ENCODE data around the gene USP6NL. TPM values are rescaled to one million over a fixed set of nuclear protein-coding genes. Genes with fewer than 3 reads are reported as not detected.

The USP6NL gene
- polyA plus RNA-seq, 1 donor (not counting 4 experiments of a cell fraction or from before 2014, with no cell fraction given), result 8.7 TPM

- Histone ChIP-seq H3K4me3 (ENCODE audit: control insufficient read depth in 2 of 3, extremely low read depth in 1 of 3, insufficient read depth in 2 of 3, low read depth in 1 of 3, low read length in 3 of 3) (no peak overlapping the region), H3K36me3 (ENCODE audit: control insufficient read depth in 2 of 2, extremely low read depth in 1 of 2, insufficient read depth in 2 of 2, low read length in 2 of 2) (peaks cover 2 to 5% of the 10 kb centered on the region in 2 experiments), H3K9ac (ENCODE audit: control insufficient read depth, extremely low read depth, insufficient read depth, low read length) (no peak overlapping the region), H3K9me1 (ENCODE audit: control insufficient read depth, extremely low read depth, insufficient read depth, low read length) (no peaks in the 10 kb centered on the region), H3K4me1 (ENCODE audit: control insufficient read depth, extremely low read depth, insufficient read depth, low read length) (peaks cover 4% of the 10 kb centered on the region), H3K27me3 (ENCODE audit: control insufficient read depth, extremely low read depth, insufficient read depth, low read length) (no peaks in the 10 kb centered on the region), H4K20me1 (ENCODE audit: control insufficient read depth, extremely low read depth, insufficient read depth, low read length) (no peaks in the 10 kb centered on the region), H3K9me3 (ENCODE audit: control insufficient read depth, low read depth, low read length) (no peaks in the 10 kb centered on the region), H3K79me2 (ENCODE audit: control insufficient read depth, insufficient read depth, low read length) (no peaks in the 10 kb centered on the region), H3K4me2 (ENCODE audit: control insufficient read depth, extremely low read depth, insufficient read depth, low read depth, low read length) (no peak overlapping the region), H3K27ac (ENCODE audit: control insufficient read depth, insufficient read depth, low read length) (no peak overlapping the region), H2AFZ (ENCODE audit: control insufficient read depth, low read length) (no peak overlapping the region)
- no peak for FAIRE-seq
- DNase-seq (ENCODE audit: low read depth, low spot score), result no peak
- dilution Hi-C loops (cut with MboI; ENCODE audit: extremely low pct_ligation_motif_present, low sequenced_read_pairs), result no loop called here
- no peak for TF ChIP-seq CTCF (optimal IDR thresholded peaks at IDR 0.05 in 1 of 3, IDR thresholded peaks at IDR 0.05 in 1 of 3, conservative IDR thresholded peaks at IDR 0.05 in 1 of 3; ENCODE audit: extremely low read depth in 1 of 3, insufficient read depth in 2 of 3, low read length in 3 of 3)
- no peak for TF ChIP-seq EZH2 (IDR thresholded peaks at IDR 0.05; ENCODE audit: low read length)
These were observed 143.2 kb downstream of the USP6NL start for GRCh38 chr10:11468126-11468742.

DNA sequence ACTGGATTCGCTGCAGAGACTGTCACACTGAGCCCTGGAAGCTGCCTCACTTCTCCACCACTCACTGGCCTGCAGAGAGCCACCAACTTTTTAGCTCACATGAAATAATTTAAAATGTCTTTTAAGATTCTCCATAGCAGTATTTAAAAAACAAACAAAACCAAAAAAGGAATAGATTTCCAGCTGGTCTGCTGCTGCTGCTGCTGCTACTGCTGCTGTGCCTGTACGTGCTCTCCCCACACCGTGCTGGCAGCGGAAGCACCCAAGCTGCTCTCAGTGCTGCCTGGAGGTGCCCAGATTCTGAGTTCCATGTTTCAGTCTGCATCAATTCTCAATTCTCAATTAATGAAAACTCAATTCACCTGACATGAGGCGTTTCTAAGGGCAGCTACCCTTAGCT is 146.0 kb downstream of the USP6NL start:
- no peaks in the 10 kb centered on the region for H3K9me1 ChIP-seq (ENCODE audit: control insufficient read depth, extremely low read depth, insufficient read depth, low read length)
- no peak overlapping the region for H3K4me2 ChIP-seq (ENCODE audit: control insufficient read depth, extremely low read depth, insufficient read depth, low read depth, low read length)
- H3K4me3 ChIP-seq (ENCODE audit: control insufficient read depth in 2 of 3, extremely low read depth in 1 of 3, insufficient read depth in 2 of 3, low read depth in 1 of 3, low read length in 3 of 3), result no peak overlapping the region
- FAIRE-seq, result no peak
- peaks cover 4% of the 10 kb centered on the region for H3K4me1 ChIP-seq (ENCODE audit: control insufficient read depth, extremely low read depth, insufficient read depth, low read length)
- no peaks in the 10 kb centered on the region for H4K20me1 ChIP-seq (ENCODE audit: control insufficient read depth, extremely low read depth, insufficient read depth, low read length)
- H3K9ac ChIP-seq (ENCODE audit: control insufficient read depth, extremely low read depth, insufficient read depth, low read length), result no peak overlapping the region
- H2AFZ ChIP-seq (ENCODE audit: control insufficient read depth, low read length), result no peak overlapping the region
- no peak overlapping the region for H3K27ac ChIP-seq (ENCODE audit: control insufficient read depth, insufficient read depth, low read length)
- H3K36me3 ChIP-seq (ENCODE audit: control insufficient read depth in 2 of 2, extremely low read depth in 1 of 2, insufficient read depth in 2 of 2, low read length in 2 of 2), result peaks cover 8 to 11% of the 10 kb centered on the region in 2 experiments
- no peaks in the 10 kb centered on the region for H3K9me3 ChIP-seq (ENCODE audit: control insufficient read depth, low read depth, low read length)
- DNase-seq (ENCODE audit: low read depth, low spot score), result no peak
- dilution Hi-C loops (cut with MboI; ENCODE audit: extremely low pct_ligation_motif_present, low sequenced_read_pairs), result no loop called here
- H3K27me3 ChIP-seq (ENCODE audit: control insufficient read depth, extremely low read depth, insufficient read depth, low read length), result no peaks in the 10 kb centered on the region
- TF ChIP-seq CTCF (optimal IDR thresholded peaks at IDR 0.05 in 1 of 3, IDR thresholded peaks at IDR 0.05 in 1 of 3, conservative IDR thresholded peaks at IDR 0.05 in 1 of 3; ENCODE audit: extremely low read depth in 1 of 3, insufficient read depth in 2 of 3, low read length in 3 of 3) (no peak), EZH2 (IDR thresholded peaks at IDR 0.05; ENCODE audit: low read length) (no peak)
- no peaks in the 10 kb centered on the region for H3K79me2 ChIP-seq (ENCODE audit: control insufficient read depth, insufficient read depth, low read length)
